Neural cell (in vitro differentiated cells): ENCODE data around the gene SYNJ1.

Experiments used
- CTCF ChIP-seq: fragments of 450-650 bp; IDR thresholded peaks from 2 replicates; pipeline ENCODE4 v1.5.1; 2014; ENCODE audit warnings: antibody characterized with exemption, mild to moderate bottlenecking, moderate library complexity; ENCODE audit not compliant: poor library complexity, severe bottlenecking
- POLR2AphosphoS5 ChIP-seq: IDR thresholded peaks from 2 replicates; pipeline ENCODE4 v1.6.1; 2012
- RAD21 ChIP-seq: fragments of 450-650 bp; conservative IDR thresholded peaks from 2 replicates; pipeline ENCODE4 v1.6.1; 2014; ENCODE audit warnings: antibody characterized with exemption, mild to moderate bottlenecking, moderate library complexity
- REST ChIP-seq: IDR thresholded peaks from 2 replicates; pipeline ENCODE4 v1.6.1; 2012; ENCODE audit warnings: borderline replicate concordance
- SMC3 ChIP-seq: fragments of 450-650 bp; conservative IDR thresholded peaks from 2 replicates; pipeline ENCODE4 v1.6.1; 2014; ENCODE audit warnings: antibody characterized with exemption, mild to moderate bottlenecking, moderate library complexity; ENCODE audit not compliant: poor library complexity

GRCh38 chr21:32612999-32613337 lies 114.8 kb downstream of the SYNJ1 start:
- TF ChIP-seq CTCF (no peak), POLR2AphosphoS5 (no peak), RAD21 (no peak), REST (no peak), SMC3 (no peak)
